PC-3 (cell line): ENCODE results near the gene SOX6. TPM values are rescaled to one million over a fixed set of nuclear protein-coding genes. Genes with fewer than 3 reads are reported as not detected.

Source experiments
- ATAC-seq: fragments of 200-7000 bp; cut with Tn5 transposase; 2 replicates; pipeline ENCODE4 v1.9.1; 2020; ENCODE audit warnings: mild to moderate bottlenecking, moderate library complexity
- BruUV-seq: library from RNA; stranded (reverse); fragments of 400-500 nt; replicated peaks from 2 replicates; lab custom pipeline; 2021; lab: Mats Ljungman, UMichigan
- CTCF ChIA-PET: fragments of 300-600 bp; sonication (Branson Sonifier 250); formaldehyde crosslinking; loops from one replicate; lab custom pipeline; 2022; ENCODE audit warnings: antibody characterized with exemption; lab: Charles Lee
- POLR2A ChIA-PET: fragments of 300-600 bp; sonication (Branson Sonifier 250); formaldehyde crosslinking; loops from one replicate; lab custom pipeline; 2022; ENCODE audit warnings: antibody characterized with exemption; ENCODE audit not compliant: unreplicated experiment; lab: Charles Lee
- DNase-seq: peaks from one replicate; pipeline ENCODE4 v3.0.0-alpha.2; 2015
- H2AFZ ChIP-seq: fragments of 300-600 bp; sonication (generic); 2 replicates; pipeline ENCODE4 v1.6.0; 2016; ENCODE audit warnings: antibody characterized with exemption, low read length
- H3F3A ChIP-seq: fragments of 300-600 bp; sonication (generic); one replicate; pipeline ENCODE4 v1.6.0; 2017; ENCODE audit warnings: antibody characterized with exemption, low read length, control low read depth, mild to moderate bottlenecking; ENCODE audit not compliant: unreplicated experiment
- H3K27ac ChIP-seq: fragments of 300-600 bp; sonication (generic); 2 replicates; pipeline ENCODE4 v1.5.1; 2016; ENCODE audit warnings: mild to moderate bottlenecking, low read length
- H3K27me3 ChIP-seq: fragments of 300-600 bp; sonication (generic); 2 replicates; pipeline ENCODE4 v1.6.1; 2016; ENCODE audit warnings: low read length, mixed read lengths
- H3K36me3 ChIP-seq: fragments of 300-600 bp; sonication (generic); 2 replicates; pipeline ENCODE4 v1.6.1; 2016; ENCODE audit warnings: low read depth, mixed run types, low read length, mixed read lengths
- H3K4me1 ChIP-seq: fragments of 300-600 bp; sonication (generic); 2 replicates; pipeline ENCODE4 v1.5.1; 2016; ENCODE audit warnings: low read length; ENCODE audit not compliant: insufficient read depth
- H3K4me2 ChIP-seq: fragments of 300-600 bp; sonication (generic); 2 replicates; pipeline ENCODE4 v1.6.0; 2016; ENCODE audit warnings: low read length
- H3K4me3 ChIP-seq: fragments of 300-600 bp; sonication (generic); 2 replicates; pipeline ENCODE4 v1.5.1; 2016; ENCODE audit warnings: mild to moderate bottlenecking, low read length, mixed read lengths
- H3K79me2 ChIP-seq: fragments of 300-600 bp; sonication (generic); 2 replicates; pipeline ENCODE4 v1.6.1; 2017; ENCODE audit warnings: low read length, mixed read lengths
- H3K9ac ChIP-seq: fragments of 300-600 bp; sonication (generic); 2 replicates; pipeline ENCODE4 v1.6.0; 2016; ENCODE audit warnings: mild to moderate bottlenecking, low read length
- H3K9me2 ChIP-seq: fragments of 300-600 bp; sonication (generic); replicated peaks from 2 replicates; pipeline ENCODE4 v1.6.1; 2016; ENCODE audit warnings: mixed run types, low read length, mixed read lengths
- H3K9me3 ChIP-seq: fragments of 300-600 bp; sonication (generic); 2 replicates; pipeline ENCODE4 v1.6.1; 2016; ENCODE audit warnings: low read length, mixed read lengths
- H4K20me1 ChIP-seq: fragments of 300-600 bp; sonication (generic); 2 replicates; pipeline ENCODE4 v1.6.1; 2016; ENCODE audit warnings: low read length, mixed read lengths
- CTCF ChIP-seq: fragments of 300-600 bp; sonication (generic); conservative IDR thresholded peaks from 2 replicates; pipeline ENCODE4 v1.5.1; 2017; ENCODE audit warnings: antibody characterized with exemption, low read depth, mild to moderate bottlenecking, low read length
- EZH2 ChIP-seq: fragments of 300-600 bp; sonication (generic); IDR thresholded peaks from one replicate; pipeline ENCODE4 v1.6.1; 2017; ENCODE audit warnings: antibody characterized with exemption, mild to moderate bottlenecking, low read length; ENCODE audit not compliant: unreplicated experiment
- EZH2phosphoT487 ChIP-seq: fragments of 300-600 bp; sonication (generic); IDR thresholded peaks from 2 replicates; pipeline ENCODE4 v1.6.1; 2018; ENCODE audit warnings: mild to moderate bottlenecking, antibody characterized with exemption, low read length, borderline replicate concordance
- intact Hi-C: fragments of 100-400 bp; cut with micrococcal nuclease; formaldehyde crosslinking; loops from 2 replicates; pipeline ENCODE4 v1.9.0; 2023
- total RNA-seq: library from RNA; depleted of rRNA; stranded (reverse); fragments of >200 nt; gene quantifications from 2 replicates; pipeline ENCODE4 v1.2.3, GENCODE V29; 2014

SOX6 gene
- total RNA-seq, 1 experiment from 2014 or later: not detected

- H3K4me2 ChIP-seq: peak overlapping the region; percentile 42
- intact Hi-C loops: no loop called here
- no peaks in the 10 kb centered on the region for H3K36me3 ChIP-seq
- ATAC-seq: no peak
- peaks cover 8% of the 10 kb centered on the region for H3K4me1 ChIP-seq
- H2AFZ ChIP-seq: peak overlapping the region; percentile 43; the same call in 1 of the 2 replicates
- H3K9me3 ChIP-seq: no peaks in the 10 kb centered on the region
- ChIA-PET CTCF (no interaction called here), POLR2A (no interaction called here)
- no peak overlapping the region for H3K4me3 ChIP-seq
- H3F3A ChIP-seq: no peaks in the 10 kb centered on the region
- H3K79me2 ChIP-seq: no peaks in the 10 kb centered on the region
- no TSS peak for BruUV-seq
- peak overlapping the region; percentile 40 for H3K27ac ChIP-seq
- TF ChIP-seq EZH2phosphoT487 (no peak), CTCF (no peak), EZH2 (no peak)
- H3K9ac ChIP-seq: 0 out of 2 replicates have a peak overlapping the region, but pooled peaks have one; percentile 5
- H4K20me1 ChIP-seq: no peaks in the 10 kb centered on the region
- H3K9me2 ChIP-seq: no peaks in the 10 kb centered on the region
- DNase-seq: peak; percentile 48
- no peaks in the 10 kb centered on the region for H3K27me3 ChIP-seq
Measured at GRCh38 chr11:15969281-15969680, 387.1 kb downstream of the SOX6 start.

GRCh38 chr11:15968461-15969130 lies 387.8 kb downstream of the SOX6 start:
- no peak overlapping the region for H3K27ac ChIP-seq
- no peaks in the 10 kb centered on the region for H3K9me3 ChIP-seq
- no peaks in the 10 kb centered on the region for H4K20me1 ChIP-seq
- H3K4me1 ChIP-seq: peaks cover 8% of the 10 kb centered on the region
- intact Hi-C loops: no loop called here
- no peaks in the 10 kb centered on the region for H3K9me2 ChIP-seq
- no peak overlapping the region for H3K4me2 ChIP-seq
- no peaks in the 10 kb centered on the region for H3K79me2 ChIP-seq
- DNase-seq (no peak), ATAC-seq (no peak)
- no TSS peak for BruUV-seq
- H3K4me3 ChIP-seq: no peak overlapping the region
- no peaks in the 10 kb centered on the region for H3K36me3 ChIP-seq
- ChIA-PET CTCF (no interaction called here), POLR2A (no interaction called here)
- no peaks in the 10 kb centered on the region for H3F3A ChIP-seq
- H3K27me3 ChIP-seq: no peaks in the 10 kb centered on the region
- peak overlapping the region; percentile 52 for H2AFZ ChIP-seq
- H3K9ac ChIP-seq: no peak overlapping the region
- TF ChIP-seq CTCF (no peak), EZH2phosphoT487 (no peak), EZH2 (no peak)

GRCh38 chr11:15967966-15968365 lies 388.4 kb downstream of the SOX6 start:
- Histone ChIP-seq H3K36me3 (no peaks in the 10 kb centered on the region), H3K79me2 (no peaks in the 10 kb centered on the region), H3K27me3 (no peaks in the 10 kb centered on the region), H3K9me2 (no peaks in the 10 kb centered on the region), H4K20me1 (no peaks in the 10 kb centered on the region), H3K4me2 (no peak overlapping the region), H3F3A (no peaks in the 10 kb centered on the region), H3K4me3 (no peak overlapping the region), H3K27ac (no peak overlapping the region), H3K9me3 (no peaks in the 10 kb centered on the region), H3K4me1 (peaks cover 8% of the 10 kb centered on the region), H2AFZ (peak overlapping the region; percentile 52), H3K9ac (no peak overlapping the region)
- ChIA-PET POLR2A (no interaction called here), CTCF (no interaction called here)
- TF ChIP-seq CTCF: no peak
- no peak for TF ChIP-seq EZH2
- TF ChIP-seq EZH2phosphoT487: no peak
- DNase-seq (no peak), ATAC-seq (no peak)
- BruUV-seq: no TSS peak
- intact Hi-C loops: no loop called here
